GM21390 (cell line): Measurements from ENCODE around the gene RASSF6.
A peak's percentile ranks its signal among the peaks of the same experiment; 100 is the strongest.
"Not testable (repeated sequence)": the region's sequence is repeated elsewhere in the genome, so short reads cannot be mapped to it uniquely, and the experiment has no call there.

Experiments used
- ATAC-seq: cut with Tn5 transposase; IDR thresholded peaks from one replicate; pipeline ENCODE4 v1.9.1; 2021; ENCODE audit not compliant: unreplicated experiment

The RASSF6 gene

DNA sequence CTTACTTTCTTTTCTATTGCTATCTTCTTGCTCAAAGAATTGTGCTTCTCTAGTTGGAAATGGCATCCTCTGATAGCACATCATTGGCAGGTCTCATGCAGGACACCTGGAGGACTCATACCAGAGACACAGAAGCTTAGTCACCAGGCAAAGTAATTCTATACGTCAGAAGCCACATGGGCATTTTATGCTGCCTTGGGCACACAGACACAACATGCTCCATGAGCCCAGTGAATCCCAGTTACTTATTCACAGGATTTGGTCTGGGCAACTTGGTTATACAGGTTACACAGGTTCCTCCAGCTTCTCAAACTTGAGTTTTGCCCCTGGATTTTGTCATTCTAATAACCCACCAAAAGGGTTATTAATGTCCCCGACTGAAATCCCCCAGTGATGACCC lies 7.1 kb downstream of the RASSF6 start:
- no peak for ATAC-seq

GRCh38 chr4:73612032-73612431 lies 8.2 kb downstream of the RASSF6 start:
- ATAC-seq = no peak

DNA sequence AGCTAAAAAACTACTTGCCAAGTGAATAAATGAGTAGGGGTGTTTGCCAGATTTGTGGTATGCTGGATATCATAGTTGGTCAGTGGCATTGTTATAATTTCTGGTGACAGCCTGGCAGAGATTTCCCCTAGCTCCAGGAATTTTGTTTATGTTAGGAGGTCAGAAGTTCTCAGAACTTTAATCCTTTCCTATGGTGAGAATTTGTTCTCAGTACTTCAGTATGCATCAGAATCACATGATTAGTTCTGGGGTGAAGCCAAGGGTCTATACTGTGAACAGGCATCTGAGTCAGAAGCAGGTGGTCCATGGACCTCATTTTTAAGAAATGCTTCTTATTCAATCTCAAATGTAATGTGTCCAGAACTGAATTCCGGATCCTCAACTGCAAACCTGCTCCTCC lies 10.5 kb downstream of the RASSF6 start:
- no peak for ATAC-seq

- no peak for ATAC-seq
These were observed 11.3 kb downstream of the RASSF6 start for GRCh38 chr4:73608689-73609594.

DNA sequence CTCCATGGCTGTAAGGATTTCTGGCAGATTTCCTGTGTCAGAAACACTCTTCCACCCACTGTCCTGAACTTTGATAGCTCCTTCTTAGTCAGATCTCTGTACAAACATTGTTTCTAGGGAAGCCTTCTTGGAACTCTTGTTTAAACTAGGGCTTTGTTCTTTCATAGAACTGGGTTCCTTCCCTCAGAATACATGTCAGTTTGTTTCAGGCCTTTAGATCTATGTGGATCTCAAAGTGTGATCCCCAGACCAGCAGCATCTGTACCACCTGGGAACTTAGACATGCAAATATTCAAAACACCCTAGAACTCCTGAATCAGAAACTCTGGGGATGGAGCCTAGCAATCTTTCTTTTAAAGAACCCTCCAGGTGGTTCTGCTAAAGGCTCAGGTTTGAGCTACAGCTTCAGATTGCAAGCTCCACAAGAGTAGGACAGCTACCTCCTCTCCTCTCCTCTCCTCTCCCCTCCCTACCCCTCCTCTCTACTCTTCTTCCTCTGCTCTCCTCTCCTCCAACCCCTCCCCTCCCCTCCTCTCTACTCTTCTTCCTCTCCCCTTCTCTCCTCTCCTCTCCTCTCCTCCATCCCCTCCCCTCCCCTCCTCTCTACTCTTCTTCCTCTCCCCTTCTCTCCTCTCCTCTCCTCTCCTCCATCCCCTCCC lies 12.7 kb downstream of the RASSF6 start:
- ATAC-seq = no peak

- ATAC-seq = peak; percentile 72
These were observed 13.7 kb downstream of the RASSF6 start for GRCh38 chr4:73606465-73606974.

GRCh38 chr4:73603854-73604584 lies 16.2 kb downstream of the RASSF6 start:
- ATAC-seq = no peak

GRCh38 chr4:73603271-73603710 lies 16.9 kb downstream of the RASSF6 start:
- no peak for ATAC-seq

GRCh38 chr4:73600954-73601353 lies 19.3 kb downstream of the RASSF6 start:
- no peak for ATAC-seq

- no peak for ATAC-seq
These were observed 21.1 kb downstream of the RASSF6 start for GRCh38 chr4:73599182-73599581.

DNA sequence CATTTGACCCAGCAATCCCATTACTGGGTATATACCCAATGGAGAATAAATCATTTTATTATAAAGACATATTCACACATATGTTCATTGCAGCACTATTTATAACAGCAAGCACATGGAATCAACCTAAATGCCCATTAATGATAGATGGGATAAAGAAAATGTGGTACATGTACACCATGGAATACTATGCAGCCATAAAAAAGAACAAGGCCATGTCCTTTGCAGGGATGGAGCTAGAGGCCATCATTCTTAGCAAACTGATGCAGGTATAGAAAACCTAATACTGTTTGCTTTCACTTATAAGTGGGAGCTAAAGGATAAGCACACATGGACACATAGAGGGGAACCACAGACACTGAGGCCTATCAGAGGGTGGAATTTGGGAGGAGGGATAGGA lies 22.6 kb downstream of the RASSF6 start:
- no peak for ATAC-seq

DNA sequence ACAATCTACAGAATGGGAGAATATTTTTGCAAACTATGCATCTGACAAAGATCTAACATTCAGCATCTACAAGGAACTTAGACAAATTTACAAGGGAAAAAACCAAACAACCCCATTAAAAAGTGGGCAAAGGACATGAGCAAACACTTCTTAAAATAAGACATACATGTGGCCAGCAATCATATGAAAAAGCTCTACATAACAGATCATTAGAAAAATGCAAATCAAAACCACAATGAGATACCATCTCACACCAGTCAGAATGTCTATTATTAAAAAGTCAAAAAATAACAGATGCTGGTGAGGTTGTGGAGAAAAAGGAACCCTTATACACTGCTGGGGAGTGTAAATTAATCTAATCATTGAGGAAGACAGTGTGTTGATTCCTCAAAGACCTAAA lies 23.1 kb downstream of the RASSF6 start:
- not testable (repeated sequence) for ATAC-seq

- no peak for ATAC-seq
These were observed 24.2 kb downstream of the RASSF6 start for GRCh38 chr4:73596001-73596400.

GRCh38 chr4:73593631-73594241 lies 26.5 kb downstream of the RASSF6 start:
- no peak for ATAC-seq

GRCh38 chr4:73589887-73590801 lies 30.1 kb downstream of the RASSF6 start:
- peak; percentile 90 for ATAC-seq

DNA sequence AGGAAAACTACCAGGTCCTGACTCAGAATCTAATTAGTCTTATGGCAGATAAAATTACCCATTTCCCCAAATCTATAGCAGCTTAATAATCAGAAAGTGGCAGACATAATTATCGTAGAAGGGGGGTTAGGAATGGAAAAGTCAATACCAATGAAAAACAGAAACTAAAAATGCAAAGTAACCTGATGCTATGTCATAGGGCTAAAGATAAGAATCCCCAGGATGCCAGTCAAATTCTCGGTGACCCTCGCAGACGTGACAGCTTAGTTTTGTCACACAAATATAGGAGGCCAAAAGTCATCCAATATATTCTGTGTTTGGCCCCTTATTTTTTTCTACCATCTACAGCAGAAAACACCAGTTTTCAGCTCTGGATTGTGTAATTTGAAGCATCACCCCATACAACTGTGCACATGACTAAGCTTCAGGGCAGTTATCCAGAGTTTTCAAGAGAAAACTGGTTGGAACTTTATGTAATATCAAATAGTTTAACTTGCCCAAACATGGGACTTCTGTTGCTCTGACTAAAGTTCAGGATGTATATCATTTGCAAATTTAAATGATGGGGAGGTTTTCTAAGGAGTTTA lies 30.9 kb downstream of the RASSF6 start:
- ATAC-seq = peak; percentile 23

DNA sequence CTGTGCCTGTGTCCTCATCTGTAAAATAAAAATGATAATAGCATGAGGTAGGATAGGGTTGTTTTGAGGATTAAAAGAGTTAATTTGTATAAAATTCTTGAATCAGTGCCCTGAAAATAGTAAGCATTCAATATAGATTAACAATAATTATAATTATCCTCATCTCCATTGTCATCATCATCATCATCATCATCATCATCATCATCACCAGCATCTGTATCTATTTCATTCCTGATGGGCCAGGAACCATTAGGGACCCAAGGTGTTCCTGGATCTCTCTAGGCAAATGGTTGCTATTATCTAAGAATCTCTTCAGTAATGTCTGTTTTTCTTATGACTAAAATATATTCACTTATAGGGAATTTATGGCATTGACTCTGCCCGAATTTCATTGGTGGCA lies 31.6 kb downstream of the RASSF6 start:
- ATAC-seq = no peak

DNA sequence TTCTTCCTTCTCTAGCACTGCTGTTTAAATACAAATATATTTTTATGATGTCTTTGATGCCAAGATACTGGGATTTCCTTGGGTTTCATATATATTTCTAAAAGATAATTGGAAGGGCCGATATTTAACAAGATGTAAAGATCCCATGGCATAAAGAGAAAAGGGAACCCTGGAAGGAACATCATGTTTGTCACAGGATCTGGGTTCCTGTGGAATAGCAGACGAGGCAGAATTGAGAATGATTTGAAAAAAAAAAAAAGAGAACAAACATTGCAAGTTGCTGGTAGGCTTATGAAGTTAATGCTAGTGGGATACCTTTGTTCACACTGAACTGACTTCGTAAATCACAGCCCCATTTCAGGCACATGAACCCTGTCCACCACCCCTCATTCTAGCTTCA lies 33.6 kb downstream of the RASSF6 start:
- no peak for ATAC-seq

- no peak for ATAC-seq
These were observed 34.2 kb downstream of the RASSF6 start for GRCh38 chr4:73586040-73586439.

DNA sequence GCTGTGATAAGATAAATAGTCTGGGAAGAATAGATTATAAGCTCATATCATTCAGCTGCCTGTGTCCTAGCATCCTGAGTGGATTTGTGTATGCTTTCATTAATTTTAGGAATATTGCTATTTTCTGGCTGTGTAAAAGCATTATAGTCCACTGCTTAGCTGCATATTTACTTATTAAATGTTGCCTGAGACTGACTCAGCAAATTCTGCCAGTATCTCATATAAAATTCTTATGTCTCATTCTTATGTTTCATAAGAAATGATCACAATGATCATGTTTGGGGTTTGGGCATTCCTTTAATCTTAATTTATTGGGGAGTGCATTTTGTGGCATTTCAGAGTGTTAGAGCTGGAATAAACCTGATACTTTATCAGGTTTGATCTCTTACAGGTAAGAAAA lies 34.9 kb downstream of the RASSF6 start:
- ATAC-seq = no peak
